Body of pancreas (tissue), 4 donors: ENCODE measurements around the gene ABCG1.

Source experiments
- CTCF ChIP-seq, 7 experiments: fragments of 450-650 bp in 4 of 7; fragments of 200-600 bp in 3 of 7; sonication (generic) in 3 of 7; IDR thresholded peaks; one replicate each; pipeline ENCODE4 v1.5.1; 2016 to 2019; ENCODE audit warnings: antibody characterized with exemption in 7 of 7
- POLR2A ChIP-seq, 3 donors: fragments of 450-650 bp; IDR thresholded peaks; one replicate each; pipeline ENCODE4 v1.6.1; 2016; ENCODE audit warnings: antibody characterized with exemption in 3 of 3, mild to moderate bottlenecking in 2 of 3

GRCh38 chr21:42230636-42231035, 11.7 kb downstream of the ABCG1 start:
- TF ChIP-seq POLR2A (IDR thresholded peaks at IDR 0.05) = no peak
- TF ChIP-seq CTCF (IDR thresholded peaks at IDR 0.05) = no peak
